K562 (cell line): ENCODE results near the gene SIGLEC14. TPM values are rescaled to one million over a fixed set of nuclear protein-coding genes. Genes with fewer than 3 reads are reported as not detected.

ENCODE experiments used
- ATAC-seq: fragments of 200-7000 bp; cut with Tn5 transposase; 3 replicates; pipeline ENCODE4 v1.9.1; 2020; ENCODE audit warnings: moderate library complexity
- BruUV-seq: library from RNA; stranded (reverse); fragments of 400-500 nt; replicated peaks from 2 replicates; lab custom pipeline; 2021; lab: Mats Ljungman, UMichigan
- CTCF ChIA-PET: fragments of 300-600 bp; formaldehyde crosslinking; extraction: SDS; loops from one replicate; lab custom pipeline; 2021; ENCODE audit warnings: low intra/inter-chr PET ratio; lab: Yijun Ruan, JAX
- POLR2A ChIA-PET: fragments of 300-600, 350-650 bp; sonication (Branson Sonifier 250); formaldehyde crosslinking; extraction: SDS; loops from one replicate; lab custom pipeline; 2021; ENCODE audit warnings: antibody characterized with exemption, inconsistent platforms; lab: Yijun Ruan, JAX
- DNase-seq, 4 experiments: peaks; one replicate each; pipeline versions ENCODE4 v3.0.0 to v3.0.0-alpha.2; 2011 to 2018; ENCODE audit warnings: low spot score in 3 of 4, mixed read lengths in 3 of 4; ENCODE audit errors: extremely low read depth in 1 of 4
- FAIRE-seq: peaks from 2 replicates; lab custom pipeline; 2011; peaks lifted over from hg19 to GRCh38; lab: Jason Lieb, UNC
- H2AFZ ChIP-seq: 2 replicates; pipeline ENCODE4 v1.6.0; 2011; ENCODE audit warnings: low read depth, low read length, control low read depth, inconsistent platforms
- H3K27ac ChIP-seq: fragments of 200-600 bp; 3 replicates; pipeline ENCODE4 v1.8.0; 2011; ENCODE audit warnings: low read depth, mild to moderate bottlenecking, control low read depth, inconsistent platforms, low read length, moderate library complexity, mixed read lengths; ENCODE audit errors: extremely low read depth
- H3K27me3 ChIP-seq, 2 experiments: fragments of 300-600 bp in 1 of 2; 2 replicates in 1 of 2; 3 replicates in 1 of 2; pipeline versions ENCODE4 v1.6.0 to v1.8.0; 2011; ENCODE audit warnings: inconsistent platforms in 2 of 2, low read length in 2 of 2, mild to moderate bottlenecking in 1 of 2, mixed read lengths in 1 of 2, moderate library complexity in 1 of 2; ENCODE audit not compliant: control insufficient read depth in 2 of 2, insufficient read depth in 2 of 2
- H3K36me3 ChIP-seq: fragments of 300-600 bp; 3 replicates; pipeline ENCODE4 v1.8.0; 2011; ENCODE audit warnings: mild to moderate bottlenecking, low read length, inconsistent platforms; ENCODE audit not compliant: control insufficient read depth, insufficient read depth
- H3K4me1 ChIP-seq, 2 experiments: fragments of 200-600 bp in 1 of 2; replicated peaks in 1 of 2; 2 replicates in 1 of 2; 3 replicates in 1 of 2; pipeline versions ENCODE4 v1.5.1 to v1.8.0; 2011; ENCODE audit warnings: inconsistent platforms in 2 of 2, low read length in 2 of 2, mild to moderate bottlenecking in 1 of 2, mixed read lengths in 1 of 2, moderate library complexity in 1 of 2; ENCODE audit not compliant: control insufficient read depth in 2 of 2, insufficient read depth in 2 of 2
- H3K4me2 ChIP-seq: 2 replicates; pipeline ENCODE4 v1.6.1; 2011; ENCODE audit warnings: low read length, control low read depth, inconsistent platforms, mixed read lengths; ENCODE audit not compliant: insufficient read depth
- H3K4me3 ChIP-seq: fragments of 200-600 bp; sonication (generic), shearing (Covaris generic); 2 replicates; pipeline ENCODE4 v1.5.1; 2016; ENCODE audit warnings: control low read depth, inconsistent platforms
- H3K79me2 ChIP-seq: fragments of 200-600 bp; 3 replicates; pipeline ENCODE4 v1.8.0; 2011; ENCODE audit warnings: low read length, inconsistent platforms; ENCODE audit not compliant: control insufficient read depth, insufficient read depth
- H3K9ac ChIP-seq, 2 experiments: 2 replicates each; pipeline versions ENCODE4 v1.6.0 to v1.6.1; 2011; ENCODE audit warnings: low read depth in 2 of 2, low read length in 2 of 2, control low read depth in 1 of 2, inconsistent platforms in 1 of 2, mild to moderate bottlenecking in 1 of 2, mixed read lengths in 1 of 2; ENCODE audit not compliant: insufficient read depth in 1 of 2
- H3K9me1 ChIP-seq: one replicate; pipeline ENCODE4 v1.6.0; 2011; ENCODE audit warnings: inconsistent platforms, mild to moderate bottlenecking, low read length, moderate library complexity; ENCODE audit not compliant: control insufficient read depth, insufficient read depth
- H3K9me3 ChIP-seq: replicated peaks from 2 replicates; pipeline ENCODE4 v1.5.1; 2011; ENCODE audit warnings: low read depth, low read length, inconsistent platforms; ENCODE audit not compliant: control insufficient read depth, insufficient read depth
- H4K20me1 ChIP-seq: replicated peaks from 2 replicates; pipeline ENCODE4 v1.6.1; 2011; ENCODE audit warnings: low read length, inconsistent platforms, mixed read lengths; ENCODE audit not compliant: control insufficient read depth, insufficient read depth
- ARID4B ChIP-seq: sonication (generic); formaldehyde crosslinking; IDR thresholded peaks from 2 replicates; pipeline ENCODE4 v1.8.0; 2022; ENCODE audit warnings: mild to moderate bottlenecking, missing genetic modification reagents
- CBX3 ChIP-seq, 2 experiments: IDR thresholded peaks; 1 replicate in 1 of 2; 2 replicates in 1 of 2; pipeline ENCODE4 v1.6.1; 2012; ENCODE audit warnings: inconsistent platforms in 2 of 2, low read length in 2 of 2, borderline replicate concordance in 1 of 2, control low read depth in 1 of 2
- EGR1 ChIP-seq: fragments of 450-650 bp; conservative IDR thresholded peaks from 2 replicates; pipeline ENCODE4 v1.6.1; 2017; ENCODE audit warnings: mild to moderate bottlenecking
- FOXJ2 ChIP-seq: fragments of 200-800 bp; sonication (Bioruptor generic); IDR thresholded peaks from 2 replicates; pipeline ENCODE4 v1.6.1; 2016; ENCODE audit warnings: missing genetic modification characterization, missing compliant biosample characterization
- NR2C1 ChIP-seq, 2 experiments: fragments of 450-650 bp; IDR thresholded peaks; 2 replicates each; pipeline ENCODE4 v1.6.1; 2017; ENCODE audit warnings: mild to moderate bottlenecking in 2 of 2, antibody characterized with exemption in 1 of 2, inconsistent platforms in 1 of 2, missing compliant biosample characterization in 1 of 2, missing genetic modification characterization in 1 of 2
- NR4A1 ChIP-seq, 2 experiments: fragments of 250-450 bp in 1 of 2; fragments of 450-650 bp in 1 of 2; sonication (Bioruptor Pico) in 1 of 2; IDR thresholded peaks; 2 replicates each; pipeline versions ENCODE4 v1.4.0 to v1.6.1; 2016 to 2020; ENCODE audit warnings: mild to moderate bottlenecking in 2 of 2, missing compliant biosample characterization in 1 of 2, missing genetic modification characterization in 1 of 2, moderate library complexity in 1 of 2
- RBFOX2 ChIP-seq: fragments of 200-400 bp; formaldehyde crosslinking; IDR thresholded peaks from 2 replicates; pipeline ENCODE4 v1.6.1; 2017; ENCODE audit warnings: low read depth, mild to moderate bottlenecking, low read length, moderate library complexity
- WGBS: fragments of 100-300 bp; shearing (Covaris generic); methylation state at CpG from one replicate; pipeline ENCODE4 v1.1.6; 2016; ENCODE audit warnings: low coverage, mixed read lengths; ENCODE audit not compliant: insufficient coverage; ENCODE audit errors: missing lambda C conversion rate; 5-methylcytosine and 5-hydroxymethylcytosine counted together
- in situ Hi-C: fragments of 300-500 bp; cut with MboI; formaldehyde crosslinking; loops from 4 replicates; pipeline ENCODE4 v1.15.0; 2018; ENCODE audit warnings: inconsistent platforms, mixed read lengths
- intact Hi-C: fragments of 100-400 bp; cut with micrococcal nuclease; formaldehyde crosslinking; loops from 2 replicates; pipeline ENCODE4 v1.14.2; 2022
- polyA plus RNA-seq, 8 experiments: library from polyadenylated mRNA; depleted of rRNA in 4 of 8; stranded (reverse) in 5 of 8; unstranded in 3 of 8; fragments of >200 nt; fragmentation: Nextera tagmentation in 2 of 8; fragmentation: Illumina TruSeq in 1 of 8; extraction: Ambion mirVana in 2 of 8; extraction: Trizol in 1 of 8; gene quantifications; 2 replicates each; pipeline versions ENCODE4 v1.2.1 to v1.2.3, GENCODE V29; 2011 to 2014; ENCODE audit warnings: inconsistent platforms in 1 of 8, missing spikeins in 1 of 8
- total RNA-seq, 7 experiments: library from RNA; depleted of rRNA in 6 of 7; stranded (reverse); fragments of >200 nt in 6 of 7; fragmentation: Illumina TruSeq in 2 of 7; extraction: Trizol in 2 of 7; gene quantifications; 2 replicates each; pipeline versions ENCODE4 v1.2.1 to v1.2.3, GENCODE V29; 2011 to 2021; ENCODE audit warnings: low replicate concordance in 1 of 7
- TF ChIP-seq, protein P1 (sequence below), 2 experiments: fragments of 450-650 bp; conservative IDR thresholded peaks; 2 replicates each; pipeline ENCODE4 v1.6.1; 2017; ENCODE audit warnings: mild to moderate bottlenecking in 2 of 2, moderate library complexity in 2 of 2
- TF ChIP-seq, protein P2 (sequence below): sonication (generic); formaldehyde crosslinking; IDR thresholded peaks from 2 replicates; pipeline ENCODE4 v1.8.0; 2022; ENCODE audit warnings: missing genetic modification reagents, mild to moderate bottlenecking, borderline replicate concordance

The SIGLEC14 gene
- total and polyA plus RNA-seq, 9 of the 15 experiments (the other 6 are each of a cell fraction or from before 2014, with no cell fraction given): not detected

- 12% methylated on average over 16 of the region's 22 CpGs for WGBS
- H3K27ac ChIP-seq: peak overlapping the region; percentile 57; the same call in 2 of the 3 replicates
- peaks cover 5% of the 10 kb centered on the region; the same call in 1 of the 3 replicates for H3K36me3 ChIP-seq
- ChIA-PET CTCF (no interaction called here), POLR2A (interaction anchor here (0.6 to 2.4 kb wide), 8 partner anchors 9 to 294 kb away, joined by 3 to 14 read pairs (median 4); no protein-coding TSS in a partner anchor)
- ATAC-seq (peak; percentile 7), DNase-seq (peak; percentile 41 to 67 (median 48)), FAIRE-seq (peak; percentile 87)
- no peaks in the 10 kb centered on the region for H3K27me3 ChIP-seq
- H3K4me2 ChIP-seq: peak overlapping the region; percentile 84
- peaks cover 54% of the 10 kb centered on the region for H3K79me2 ChIP-seq
- peak overlapping the region; percentile 52 for H3K4me3 ChIP-seq
- BruUV-seq: no TSS peak
- in situ Hi-C loops: no loop called here
- intact Hi-C loops: no loop called here
- H2AFZ ChIP-seq: peak overlapping the region; percentile 94
- H3K4me1 ChIP-seq: peaks cover 24 to 55% of the 10 kb centered on the region in 2 experiments
- peak overlapping the region; percentile 66 to 89 for H3K9ac ChIP-seq
- no peaks in the 10 kb centered on the region for H4K20me1 ChIP-seq
- no peaks in the 10 kb centered on the region for H3K9me1 ChIP-seq
- 0 out of 2 replicates have a peak, but pooled peaks cover 3% of the 10 kb centered on the region for H3K9me3 ChIP-seq
- TF ChIP-seq RBFOX2: peak; percentile 20; the same call in 1 of the 2 replicates
- no peak for TF ChIP-seq CBX3 (IDR thresholded peaks at IDR 0.05; ENCODE audit: borderline replicate concordance in 1 of 2, low read length in 2 of 2)
- no peak for TF ChIP-seq FOXJ2 (tag)
- TF ChIP-seq, protein P1, sequence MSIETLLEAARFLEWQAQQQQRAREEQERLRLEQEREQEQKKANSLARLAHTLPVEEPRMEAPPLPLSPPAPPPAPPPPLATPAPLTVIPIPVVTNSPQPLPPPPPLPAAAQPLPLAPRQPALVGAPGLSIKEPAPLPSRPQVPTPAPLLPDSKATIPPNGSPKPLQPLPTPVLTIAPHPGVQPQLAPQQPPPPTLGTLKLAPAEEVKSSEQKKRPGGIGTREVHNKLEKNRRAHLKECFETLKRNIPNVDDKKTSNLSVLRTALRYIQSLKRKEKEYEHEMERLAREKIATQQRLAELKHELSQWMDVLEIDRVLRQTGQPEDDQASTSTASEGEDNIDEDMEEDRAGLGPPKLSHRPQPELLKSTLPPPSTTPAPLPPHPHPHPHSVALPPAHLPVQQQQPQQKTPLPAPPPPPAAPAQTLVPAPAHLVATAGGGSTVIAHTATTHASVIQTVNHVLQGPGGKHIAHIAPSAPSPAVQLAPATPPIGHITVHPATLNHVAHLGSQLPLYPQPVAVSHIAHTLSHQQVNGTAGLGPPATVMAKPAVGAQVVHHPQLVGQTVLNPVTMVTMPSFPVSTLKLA (conservative IDR thresholded peaks at IDR 0.05): 0 out of 4 replicates have a peak, but pooled peaks of 1 of the 2 experiments have one; percentile 8
- TF ChIP-seq EGR1: peak; percentile 41
- TF ChIP-seq NR4A1 (CRISPR knock-in tag; IDR thresholded peaks at IDR 0.05): no peak
- no peak for TF ChIP-seq NR4A1 (tag; IDR thresholded peaks at IDR 0.05)
- TF ChIP-seq, protein P2, sequence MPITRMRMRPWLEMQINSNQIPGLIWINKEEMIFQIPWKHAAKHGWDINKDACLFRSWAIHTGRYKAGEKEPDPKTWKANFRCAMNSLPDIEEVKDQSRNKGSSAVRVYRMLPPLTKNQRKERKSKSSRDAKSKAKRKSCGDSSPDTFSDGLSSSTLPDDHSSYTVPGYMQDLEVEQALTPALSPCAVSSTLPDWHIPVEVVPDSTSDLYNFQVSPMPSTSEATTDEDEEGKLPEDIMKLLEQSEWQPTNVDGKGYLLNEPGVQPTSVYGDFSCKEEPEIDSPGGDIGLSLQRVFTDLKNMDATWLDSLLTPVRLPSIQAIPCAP (CRISPR knock-in tag): no peak
- peak; percentile 56; the same call in 1 of the 2 replicates for TF ChIP-seq NR2C1 (IDR thresholded peaks at IDR 0.05)
- TF ChIP-seq NR2C1 (tag; IDR thresholded peaks at IDR 0.05): no peak
- peak; percentile 47; the same call in 1 of the 2 replicates for TF ChIP-seq ARID4B (CRISPR knock-in tag)
Measured at GRCh38 chr19:51687791-51688670, 41.4 kb upstream of the SIGLEC14 start.
